ENCODE data around the gene MYCL.

MYCL gene

GRCh38 chr1:39901714-39902459, at the start of gene MYCL:
MYCL (minus strand) TSS chr1:39901917; CDS start chr1:39901434, 483 bp downstream.
- TF ChIP-seq, protein P1, sequence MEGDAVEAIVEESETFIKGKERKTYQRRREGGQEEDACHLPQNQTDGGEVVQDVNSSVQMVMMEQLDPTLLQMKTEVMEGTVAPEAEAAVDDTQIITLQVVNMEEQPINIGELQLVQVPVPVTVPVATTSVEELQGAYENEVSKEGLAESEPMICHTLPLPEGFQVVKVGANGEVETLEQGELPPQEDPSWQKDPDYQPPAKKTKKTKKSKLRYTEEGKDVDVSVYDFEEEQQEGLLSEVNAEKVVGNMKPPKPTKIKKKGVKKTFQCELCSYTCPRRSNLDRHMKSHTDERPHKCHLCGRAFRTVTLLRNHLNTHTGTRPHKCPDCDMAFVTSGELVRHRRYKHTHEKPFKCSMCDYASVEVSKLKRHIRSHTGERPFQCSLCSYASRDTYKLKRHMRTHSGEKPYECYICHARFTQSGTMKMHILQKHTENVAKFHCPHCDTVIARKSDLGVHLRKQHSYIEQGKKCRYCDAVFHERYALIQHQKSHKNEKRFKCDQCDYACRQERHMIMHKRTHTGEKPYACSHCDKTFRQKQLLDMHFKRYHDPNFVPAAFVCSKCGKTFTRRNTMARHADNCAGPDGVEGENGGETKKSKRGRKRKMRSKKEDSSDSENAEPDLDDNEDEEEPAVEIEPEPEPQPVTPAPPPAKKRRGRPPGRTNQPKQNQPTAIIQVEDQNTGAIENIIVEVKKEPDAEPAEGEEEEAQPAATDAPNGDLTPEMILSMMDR (IDR thresholded peaks at IDR 0.05) = peak; percentile 42 to 43
- intact Hi-C loops (cut with DNase I; ENCODE audit: low total_unique reads) = no loop called here
- no peaks in the 10 kb centered on the region for H3K9me3 ChIP-seq
- no peaks in the 10 kb centered on the region for H3K36me3 ChIP-seq
- peaks cover 0 to 22% (median 19%) of the 10 kb centered on the region in 4 donors for H3K4me1 ChIP-seq
- H3K27me3 ChIP-seq = peaks cover 5 to 62% of the 10 kb centered on the region in 2 donors
- H3K4me3 ChIP-seq = peak within 1 kb of the TSS; percentile 47 to 56
- peak; percentile 25 to 71 for DNase-seq
- no peak within 1 kb of the TSS for H3K27ac ChIP-seq

DNA sequence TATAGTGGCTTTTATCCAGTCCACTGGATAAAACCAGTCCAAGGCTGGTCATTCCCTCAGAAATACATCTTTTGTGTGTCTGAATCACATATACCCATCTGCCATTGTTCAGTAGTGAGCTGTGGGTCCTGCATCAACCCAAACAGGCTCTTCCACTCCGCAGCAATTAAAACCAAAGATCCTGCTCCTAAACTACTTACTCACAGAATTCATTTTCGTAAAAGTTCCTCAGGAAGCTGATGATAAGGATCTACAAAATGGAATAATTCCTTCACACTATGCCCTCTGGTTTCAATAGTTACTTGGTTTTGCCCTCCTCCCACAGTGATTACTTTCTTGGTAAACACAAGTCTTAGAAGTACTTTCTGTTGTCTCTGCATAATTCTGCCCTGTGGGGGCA, 48.2 kb upstream of the MYCL start:
- Histone ChIP-seq H3K27me3 (peaks cover 0 to 12% of the 10 kb centered on the region in 2 donors), H3K4me1 (peaks cover 0 to 16% (median 3%) of the 10 kb centered on the region in 4 donors), H3K27ac (no peak overlapping the region), H3K36me3 (no peaks in the 10 kb centered on the region), H3K4me3 (no peak overlapping the region), H3K9me3 (no peaks in the 10 kb centered on the region)
- DNase-seq = no peak
- TF ChIP-seq, protein P1 (IDR thresholded peaks at IDR 0.05) = no peak
- intact Hi-C loops (cut with DNase I; ENCODE audit: low total_unique reads) = no loop called here

DNA sequence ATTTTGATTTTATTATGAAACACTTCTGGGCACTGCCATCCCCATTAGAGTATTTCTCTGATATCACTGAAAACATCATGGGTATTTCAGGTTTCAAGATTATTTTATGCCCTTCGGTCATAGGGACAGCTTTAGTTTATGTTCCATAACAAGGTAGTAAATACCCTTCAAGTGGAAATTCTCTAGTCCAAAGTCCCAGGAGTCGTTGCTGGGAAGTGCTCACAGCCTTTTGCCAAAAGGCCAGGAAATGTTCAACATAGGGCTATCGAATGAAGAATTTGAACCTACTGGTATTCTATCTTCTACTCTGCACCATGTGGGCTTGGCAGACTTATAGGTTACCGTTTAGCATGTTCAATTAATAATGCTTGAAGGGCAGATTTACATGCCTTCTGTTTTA, 45.5 kb upstream of the MYCL start:
- Histone ChIP-seq H3K27ac (no peak overlapping the region), H3K36me3 (no peaks in the 10 kb centered on the region), H3K4me3 (no peak overlapping the region), H3K27me3 (peaks cover 0 to 12% of the 10 kb centered on the region in 2 donors), H3K9me3 (no peaks in the 10 kb centered on the region), H3K4me1 (peaks cover 0 to 2% (median 0%) of the 10 kb centered on the region in 4 donors)
- no peak for DNase-seq
- TF ChIP-seq, protein P1 (IDR thresholded peaks at IDR 0.05) = no peak
- intact Hi-C loops (cut with DNase I; ENCODE audit: low total_unique reads) = no loop called here

DNA sequence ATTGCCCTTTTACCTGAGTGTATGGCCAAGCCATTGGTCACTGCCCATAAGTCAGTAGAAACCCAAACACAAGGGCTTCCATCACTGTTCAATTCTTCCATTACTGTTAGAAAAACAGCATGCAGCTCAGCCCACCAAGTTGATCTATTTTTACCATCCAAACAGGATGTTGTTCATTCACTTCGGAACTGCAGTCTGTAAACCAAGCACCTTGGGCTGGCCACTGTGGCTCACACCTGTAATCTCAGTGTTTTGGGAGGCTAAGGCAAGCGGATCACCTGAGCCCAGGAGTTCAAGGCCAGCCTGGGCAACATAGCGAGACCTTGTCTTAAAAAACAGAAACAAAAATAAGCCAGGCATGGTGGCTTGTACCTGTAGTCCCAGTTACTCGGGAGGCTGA, 44.5 kb upstream of the MYCL start:
- DNase-seq = no peak
- no peaks in the 10 kb centered on the region for H3K4me1 ChIP-seq
- H3K27me3 ChIP-seq = peaks cover 0 to 12% of the 10 kb centered on the region in 2 donors
- no peak overlapping the region for H3K27ac ChIP-seq
- intact Hi-C loops (cut with DNase I; ENCODE audit: low total_unique reads) = no loop called here
- H3K4me3 ChIP-seq = no peak overlapping the region
- H3K9me3 ChIP-seq = no peaks in the 10 kb centered on the region
- no peaks in the 10 kb centered on the region for H3K36me3 ChIP-seq
- TF ChIP-seq, protein P1 (IDR thresholded peaks at IDR 0.05) = no peak

DNA sequence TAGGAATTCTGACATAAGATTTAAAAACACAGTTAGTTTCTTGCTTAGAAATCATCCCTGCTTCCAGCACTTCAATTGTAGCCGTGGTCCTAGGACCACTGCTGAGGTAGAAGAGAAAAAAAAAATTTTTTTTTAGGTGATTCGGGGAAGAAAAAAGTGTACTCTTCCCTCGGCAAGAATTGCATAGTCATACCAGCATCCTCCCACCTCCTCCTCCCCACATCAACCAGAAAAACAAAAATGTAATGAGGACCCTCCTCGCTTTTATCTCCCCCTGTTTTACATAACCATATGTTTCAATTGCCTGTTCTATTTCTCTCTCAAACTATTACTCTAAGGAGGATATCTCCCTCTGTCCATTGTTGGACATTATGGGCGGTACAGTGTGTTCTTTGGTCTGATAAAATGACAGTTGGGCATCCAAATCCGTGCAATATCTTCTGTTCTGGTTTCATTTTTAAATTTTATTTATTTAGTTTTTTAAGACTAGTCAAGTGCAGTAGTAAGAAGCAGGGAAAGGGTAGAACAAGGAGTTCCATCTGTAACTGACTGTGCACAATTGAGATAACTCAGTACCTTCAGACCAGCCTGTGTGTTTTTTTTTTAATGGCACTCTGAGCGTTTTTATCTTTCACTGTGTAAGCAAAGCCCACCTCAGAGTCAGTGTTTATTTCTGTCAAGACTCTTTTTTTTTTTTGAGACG, 42.8 kb upstream of the MYCL start:
- TF ChIP-seq, protein P1 (IDR thresholded peaks at IDR 0.05) = no peak
- Histone ChIP-seq H3K4me3 (no peak overlapping the region), H3K4me1 (no peaks in the 10 kb centered on the region), H3K9me3 (no peaks in the 10 kb centered on the region), H3K27me3 (peaks cover 0 to 17% of the 10 kb centered on the region in 2 donors), H3K27ac (no peak overlapping the region), H3K36me3 (no peaks in the 10 kb centered on the region)
- no peak for DNase-seq
- intact Hi-C loops (cut with DNase I; ENCODE audit: low total_unique reads) = no loop called here

Data from tibial artery (tissue), 4 donors.